HAP-1 (cell line): ENCODE measurements around the gene DIDO1.
A peak's percentile ranks its signal among the peaks of the same experiment; 100 is the strongest.

Source experiments
- DNase-seq, 2 experiments: peaks; one replicate each; pipeline ENCODE4 v3.0.0-alpha.2; 2016 to 2020; ENCODE audit warnings: low spot score in 2 of 2
- H3K27me3 ChIP-seq: fragments of 250-450 bp; sonication (Bioruptor Pico); 2 replicates; pipeline ENCODE4 v1.5.1; 2020; ENCODE audit warnings: low read depth, mild to moderate bottlenecking, moderate library complexity
- H3K36me3 ChIP-seq: fragments of 250-450 bp; sonication (Bioruptor Pico); replicated peaks from 2 replicates; pipeline ENCODE4 v1.5.1; 2020; ENCODE audit warnings: mild to moderate bottlenecking
- H3K4me1 ChIP-seq: fragments of 250-450 bp; sonication (Bioruptor Pico); 2 replicates; pipeline ENCODE4 v1.5.1; 2020; ENCODE audit warnings: mild to moderate bottlenecking
- H3K4me3 ChIP-seq: fragments of 250-450 bp; sonication (Bioruptor Pico); 2 replicates; pipeline ENCODE4 v1.5.1; 2020; ENCODE audit warnings: mild to moderate bottlenecking, moderate library complexity
- H3K9me3 ChIP-seq: fragments of 250-450 bp; sonication (Bioruptor Pico); 2 replicates; pipeline ENCODE4 v1.5.1; 2020; ENCODE audit warnings: mild to moderate bottlenecking, moderate library complexity
- in situ Hi-C: fragments of 300-500 bp; cut with MboI; formaldehyde crosslinking; loops from 3 replicates; pipeline ENCODE4 v1.14.3; 2020; ENCODE audit warnings: low sequenced_read_pairs, inconsistent platforms, mixed read lengths

The DIDO1 gene

GRCh38 chr20:62937268-62938104 lies 11.2 kb upstream of the DIDO1 start:
- Histone ChIP-seq H3K36me3 (peaks cover 61% of the 10 kb centered on the region), H3K4me1 (peaks cover 11% of the 10 kb centered on the region), H3K27me3 (no peaks in the 10 kb centered on the region), H3K4me3 (peak overlapping the region; percentile 97), H3K9me3 (no peaks in the 10 kb centered on the region)
- DNase-seq, result peak; percentile 90 to 97
- in situ Hi-C loops, result no loop called here

- no peaks in the 10 kb centered on the region for H3K9me3 ChIP-seq
- in situ Hi-C loops, result no loop called here
- DNase-seq, result peak in 1 of 2 experiments; percentile 61
- peak overlapping the region; percentile 97 for H3K4me3 ChIP-seq
- peaks cover 11% of the 10 kb centered on the region for H3K4me1 ChIP-seq
- H3K27me3 ChIP-seq, result no peaks in the 10 kb centered on the region
- H3K36me3 ChIP-seq, result peaks cover 47% of the 10 kb centered on the region
Measured at GRCh38 chr20:62935968-62936585, 9.8 kb upstream of the DIDO1 start.

- Histone ChIP-seq H3K9me3 (no peaks in the 10 kb centered on the region), H3K27me3 (no peaks in the 10 kb centered on the region), H3K4me3 (peak overlapping the region; percentile 97; the same call in 1 of the 2 replicates), H3K4me1 (peaks cover 12% of the 10 kb centered on the region), H3K36me3 (peaks cover 42% of the 10 kb centered on the region)
- no peak for DNase-seq
- in situ Hi-C loops, result no loop called here
Measured at GRCh38 chr20:62935204-62935967, 9.1 kb upstream of the DIDO1 start.

- peaks cover 16% of the 10 kb centered on the region for H3K4me1 ChIP-seq
- in situ Hi-C loops, result no loop called here
- DNase-seq, result no peak
- H3K27me3 ChIP-seq, result no peaks in the 10 kb centered on the region
- peaks cover 42% of the 10 kb centered on the region for H3K36me3 ChIP-seq
- H3K4me3 ChIP-seq, result no peak overlapping the region
- H3K9me3 ChIP-seq, result no peaks in the 10 kb centered on the region
Measured at GRCh38 chr20:62933966-62934365, 7.7 kb upstream of the DIDO1 start.

- H3K36me3 ChIP-seq, result peaks cover 36% of the 10 kb centered on the region
Measured at GRCh38 chr20:62931464-62931863, 5.2 kb upstream of the DIDO1 start.

GRCh38 chr20:62929051-62929538 lies 2.8 kb upstream of the DIDO1 start:
- Histone ChIP-seq H3K9me3 (no peaks in the 10 kb centered on the region), H3K27me3 (no peaks in the 10 kb centered on the region), H3K4me3 (peak overlapping the region; percentile 20), H3K4me1 (peaks cover 30% of the 10 kb centered on the region), H3K36me3 (peaks cover 14% of the 10 kb centered on the region)
- peak in 1 of 2 experiments; percentile 74 for DNase-seq
- in situ Hi-C loops, result no loop called here

More at GRCh38 chr20:62931464-62931863, 5.2 kb upstream of the DIDO1 start:
- in situ Hi-C loops, result no loop called here
- no peaks in the 10 kb centered on the region for H3K9me3 ChIP-seq
- peaks cover 29% of the 10 kb centered on the region for H3K4me1 ChIP-seq
- no peaks in the 10 kb centered on the region for H3K27me3 ChIP-seq
- DNase-seq, result no peak
- H3K4me3 ChIP-seq, result no peak overlapping the region

- peaks cover 35% of the 10 kb centered on the region for H3K4me1 ChIP-seq
- no peak overlapping the region for H3K4me3 ChIP-seq
- no peaks in the 10 kb centered on the region for H3K27me3 ChIP-seq
- no peaks in the 10 kb centered on the region for H3K9me3 ChIP-seq
- no peak for DNase-seq
- H3K36me3 ChIP-seq, result peaks cover 9% of the 10 kb centered on the region
- in situ Hi-C loops, result no loop called here
Measured at GRCh38 chr20:62928246-62928939, 2.1 kb upstream of the DIDO1 start.

GRCh38 chr20:62927128-62927705 lies 912 bp upstream of the DIDO1 start:
- H3K4me1 ChIP-seq, result peaks cover 35% of the 10 kb centered on the region

GRCh38 chr20:62925420-62926228 lies 681 bp downstream of the DIDO1 start:
- H3K36me3 ChIP-seq, result no peaks in the 10 kb centered on the region; the same call in 1 of the 2 replicates
- in situ Hi-C loops, result no loop called here
- H3K4me1 ChIP-seq, result peaks cover 46% of the 10 kb centered on the region
- no peaks in the 10 kb centered on the region for H3K9me3 ChIP-seq
- DNase-seq, result peak in 1 of 2 experiments; percentile 46
- H3K4me3 ChIP-seq, result peak overlapping the region; percentile 86
- H3K27me3 ChIP-seq, result no peaks in the 10 kb centered on the region

More at GRCh38 chr20:62927128-62927705, 912 bp upstream of the DIDO1 start:
- Histone ChIP-seq H3K36me3 (no peaks in the 10 kb centered on the region; the same call in none of the 2 replicates), H3K4me3 (peak overlapping the region; percentile 86), H3K9me3 (no peaks in the 10 kb centered on the region), H3K27me3 (no peaks in the 10 kb centered on the region)
- in situ Hi-C loops, result no loop called here
- no peak for DNase-seq

GRCh38 chr20:62925076-62925419 lies 1.3 kb downstream of the DIDO1 start:
- H3K4me1 ChIP-seq, result peaks cover 46% of the 10 kb centered on the region

GRCh38 chr20:62924442-62925075 lies 1.7 kb downstream of the DIDO1 start:
- DNase-seq, result peak; percentile 45 to 68
- in situ Hi-C loops, result no loop called here

More at GRCh38 chr20:62925076-62925419, 1.3 kb downstream of the DIDO1 start:
- no peaks in the 10 kb centered on the region for H3K27me3 ChIP-seq
- H3K4me3 ChIP-seq, result peak overlapping the region; percentile 86
- DNase-seq, result no peak
- in situ Hi-C loops, result no loop called here
- no peaks in the 10 kb centered on the region; the same call in 1 of the 2 replicates for H3K36me3 ChIP-seq
- no peaks in the 10 kb centered on the region for H3K9me3 ChIP-seq

More at GRCh38 chr20:62924442-62925075, 1.7 kb downstream of the DIDO1 start:
- Histone ChIP-seq H3K4me1 (peaks cover 49% of the 10 kb centered on the region), H3K36me3 (no peaks in the 10 kb centered on the region; the same call in 1 of the 2 replicates), H3K4me3 (peak overlapping the region; percentile 86), H3K9me3 (no peaks in the 10 kb centered on the region), H3K27me3 (no peaks in the 10 kb centered on the region)
